ENCODE data around the gene ALAD.

DNA sequence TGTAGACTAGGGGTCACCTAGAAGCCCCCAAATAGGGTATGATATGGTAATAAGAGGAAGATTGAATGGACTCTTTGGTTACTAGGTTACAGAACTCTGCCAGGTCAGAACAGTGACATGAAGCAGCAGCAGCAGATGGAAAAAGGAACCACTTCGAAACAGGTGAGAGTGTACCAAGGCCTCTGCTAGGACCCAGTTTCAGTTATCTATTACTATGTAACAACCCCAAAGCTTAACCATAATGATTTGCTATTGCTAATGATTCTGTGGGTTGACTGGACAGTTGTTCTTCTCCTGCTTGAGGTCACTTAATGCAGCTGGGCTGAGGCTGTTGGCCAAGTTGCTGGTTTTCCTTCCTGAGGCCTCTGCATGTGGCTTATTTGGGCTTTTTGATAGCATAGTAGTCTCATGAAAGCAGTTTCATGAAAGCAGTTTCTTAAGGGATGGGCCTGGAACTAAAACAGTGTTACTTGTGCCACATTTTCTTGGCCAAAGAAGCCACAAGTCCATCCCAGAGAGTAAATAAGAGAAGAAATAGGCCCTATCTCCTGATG, 27.1 kb upstream of the ALAD start:
- TF ChIP-seq, protein P1, sequence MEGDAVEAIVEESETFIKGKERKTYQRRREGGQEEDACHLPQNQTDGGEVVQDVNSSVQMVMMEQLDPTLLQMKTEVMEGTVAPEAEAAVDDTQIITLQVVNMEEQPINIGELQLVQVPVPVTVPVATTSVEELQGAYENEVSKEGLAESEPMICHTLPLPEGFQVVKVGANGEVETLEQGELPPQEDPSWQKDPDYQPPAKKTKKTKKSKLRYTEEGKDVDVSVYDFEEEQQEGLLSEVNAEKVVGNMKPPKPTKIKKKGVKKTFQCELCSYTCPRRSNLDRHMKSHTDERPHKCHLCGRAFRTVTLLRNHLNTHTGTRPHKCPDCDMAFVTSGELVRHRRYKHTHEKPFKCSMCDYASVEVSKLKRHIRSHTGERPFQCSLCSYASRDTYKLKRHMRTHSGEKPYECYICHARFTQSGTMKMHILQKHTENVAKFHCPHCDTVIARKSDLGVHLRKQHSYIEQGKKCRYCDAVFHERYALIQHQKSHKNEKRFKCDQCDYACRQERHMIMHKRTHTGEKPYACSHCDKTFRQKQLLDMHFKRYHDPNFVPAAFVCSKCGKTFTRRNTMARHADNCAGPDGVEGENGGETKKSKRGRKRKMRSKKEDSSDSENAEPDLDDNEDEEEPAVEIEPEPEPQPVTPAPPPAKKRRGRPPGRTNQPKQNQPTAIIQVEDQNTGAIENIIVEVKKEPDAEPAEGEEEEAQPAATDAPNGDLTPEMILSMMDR (IDR thresholded peaks at IDR 0.05; ENCODE audit: poor library complexity, severe bottlenecking), result no peak
- TF ChIP-seq RAD21 (conservative IDR thresholded peaks at IDR 0.05) (no peak), TAF1 (IDR thresholded peaks at IDR 0.05; ENCODE audit: low read depth) (no peak), EP300 (conservative IDR thresholded peaks at IDR 0.05; ENCODE audit: poor library complexity, severe bottlenecking) (no peak), POLR2AphosphoS5 (IDR thresholded peaks at IDR 0.05) (no peak)
